HCT116 (cell line): ENCODE measurements around the gene MFRP. TPM values are rescaled to one million over a fixed set of nuclear protein-coding genes. Genes with fewer than 3 reads are reported as not detected.

Source experiments
- ATAC-seq: fragments of 200-7000 bp; cut with Tn5 transposase; 2 replicates; pipeline ENCODE4 v1.9.1; 2020; ENCODE audit warnings: mild to moderate bottlenecking, moderate library complexity
- BruUV-seq: library from RNA; stranded (reverse); fragments of 400-500 nt; replicated peaks from 2 replicates; lab custom pipeline; 2021; lab: Mats Ljungman, UMichigan
- CTCF ChIA-PET: fragments of 300-600 bp; sonication (Branson Sonifier 250); formaldehyde crosslinking; loops from one replicate; lab custom pipeline; 2021; ENCODE audit warnings: antibody characterized with exemption; lab: Charles Lee
- POLR2A ChIA-PET: fragments of 300-600, 350-600 bp; sonication (Branson Sonifier 250); formaldehyde crosslinking; loops from one replicate; lab custom pipeline; 2021; ENCODE audit warnings: antibody characterized with exemption; lab: Charles Lee
- RAD21 ChIA-PET, 2 experiments: fragments of 300-600 bp; sonication (Branson Sonifier 250); formaldehyde crosslinking; loops; one replicate each; lab custom pipeline; 2023; ENCODE audit warnings: low total read pairs in 2 of 2; ENCODE audit not compliant: uncharacterized antibody in 2 of 2, unreplicated experiment in 2 of 2, low non-redundant PET in 1 of 2; lab: Charles Lee
- DNase-seq: peaks from one replicate; pipeline ENCODE4 v3.0.0-alpha.2; 2010; ENCODE audit warnings: low read depth, low spot score
- H2AFZ ChIP-seq: fragments of 200-600 bp; shearing (Covaris generic), sonication (generic); 2 replicates; pipeline ENCODE4 v1.6.1; 2017; ENCODE audit warnings: low read depth, mixed run types, mixed read lengths, antibody characterized with exemption, low read length; ENCODE audit not compliant: poor library complexity, severe bottlenecking
- H3K27ac ChIP-seq: 2 replicates; pipeline ENCODE4 v1.5.1; 2012; ENCODE audit warnings: low read depth, low read length
- H3K27me3 ChIP-seq: fragments of 200-600 bp; sonication (generic); 2 replicates; pipeline ENCODE4 v1.6.1; 2016; ENCODE audit warnings: mixed run types, low read length, mixed read lengths; ENCODE audit not compliant: insufficient read depth
- H3K36me3 ChIP-seq, 2 experiments: fragments of 200-500 bp in 1 of 2; fragments of 200-600 bp in 1 of 2; sonication (Bioruptor generic) in 1 of 2; sonication (generic) in 1 of 2; 2 replicates each; pipeline versions ENCODE4 v1.5.1 to v1.6.1; 2014 to 2016; ENCODE audit warnings: low read length in 2 of 2, inconsistent platforms in 1 of 2, mixed read lengths in 1 of 2, mixed run types in 1 of 2; ENCODE audit not compliant: insufficient read depth in 2 of 2, control insufficient read depth in 1 of 2
- H3K4me1 ChIP-seq, 2 experiments: fragments of 200-600 bp in 1 of 2; sonication (generic) in 1 of 2; 2 replicates each; pipeline versions ENCODE4 v1.5.1 to v1.6.1; 2012 to 2017; ENCODE audit warnings: low read length in 2 of 2, inconsistent platforms in 1 of 2, mild to moderate bottlenecking in 1 of 2, mixed read lengths in 1 of 2, mixed run types in 1 of 2, moderate library complexity in 1 of 2; ENCODE audit not compliant: insufficient read depth in 2 of 2, control insufficient read depth in 1 of 2
- H3K4me2 ChIP-seq: fragments of 200-600 bp; sonication (generic); 2 replicates; pipeline ENCODE4 v1.6.1; 2017; ENCODE audit warnings: mixed run types, low read length, mixed read lengths
- H3K4me3 ChIP-seq, 2 experiments: fragments of 200-600 bp in 1 of 2; sonication (generic) in 1 of 2; replicated peaks in 1 of 2; 2 replicates each; pipeline ENCODE4 v1.5.1; 2011 to 2016; ENCODE audit warnings: low read length in 2 of 2, control low read depth in 1 of 2, low read depth in 1 of 2, mild to moderate bottlenecking in 1 of 2, mixed read lengths in 1 of 2, mixed run types in 1 of 2
- H3K79me2 ChIP-seq: fragments of 200-600 bp; sonication (generic); 2 replicates; pipeline ENCODE4 v1.6.1; 2017; ENCODE audit warnings: mild to moderate bottlenecking, mixed run types, low read length, moderate library complexity, mixed read lengths; ENCODE audit not compliant: insufficient read depth
- H3K9ac ChIP-seq: fragments of 200-600 bp; sonication (generic); 2 replicates; pipeline ENCODE4 v1.6.1; 2016; ENCODE audit warnings: low read length, mixed read lengths
- H3K9me2 ChIP-seq: fragments of 200-600 bp; sonication (generic), shearing (Covaris generic); 2 replicates; pipeline ENCODE4 v1.6.1; 2017; ENCODE audit warnings: mixed run types, mild to moderate bottlenecking, moderate library complexity; ENCODE audit not compliant: insufficient read depth
- H3K9me3 ChIP-seq, 2 experiments: fragments of 200-500 bp in 1 of 2; fragments of 200-600 bp in 1 of 2; sonication (Bioruptor generic) in 1 of 2; sonication (generic) in 1 of 2; 2 replicates each; pipeline ENCODE4 v1.6.1; 2014 to 2017; ENCODE audit warnings: low read length in 2 of 2, mixed read lengths in 2 of 2, inconsistent platforms in 1 of 2, low read depth in 1 of 2, mild to moderate bottlenecking in 1 of 2, mixed run types in 1 of 2, moderate library complexity in 1 of 2; ENCODE audit not compliant: control insufficient read depth in 1 of 2, insufficient read depth in 1 of 2
- H4K20me1 ChIP-seq: fragments of 200-600 bp; sonication (generic), shearing (Covaris generic); 2 replicates; pipeline ENCODE4 v1.6.1; 2017; ENCODE audit warnings: mixed run types, mild to moderate bottlenecking, moderate library complexity; ENCODE audit not compliant: insufficient read depth
- CBX3 ChIP-seq: IDR thresholded peaks from 2 replicates; pipeline ENCODE4 v1.6.1; 2012; ENCODE audit warnings: low read depth
- CEBPB ChIP-seq: IDR thresholded peaks from 2 replicates; pipeline ENCODE4 v1.6.1; 2012; ENCODE audit warnings: low read depth
- EGR1 ChIP-seq: IDR thresholded peaks from 2 replicates; pipeline ENCODE4 v1.6.1; 2012; ENCODE audit warnings: low read depth
- EZH2 ChIP-seq: fragments of 200-600 bp; sonication (generic); IDR thresholded peaks from 2 replicates; pipeline ENCODE4 v1.6.1; 2017; ENCODE audit warnings: antibody characterized with exemption, mixed run types
- EZH2phosphoT487 ChIP-seq: fragments of 200-600 bp; IDR thresholded peaks from 2 replicates; pipeline ENCODE4 v1.6.1; 2018; ENCODE audit warnings: antibody characterized with exemption, borderline replicate concordance
- JUND ChIP-seq: IDR thresholded peaks from 2 replicates; pipeline ENCODE4 v1.6.1; 2012
- POLR2A ChIP-seq: IDR thresholded peaks from 2 replicates; pipeline ENCODE4 v1.7.0; 2011; ENCODE audit warnings: borderline replicate concordance; ENCODE audit not compliant: insufficient read depth, insufficient read length; ENCODE audit errors: extremely low read depth
- POLR2AphosphoS5 ChIP-seq: IDR thresholded peaks from 2 replicates; pipeline ENCODE4 v1.6.1; 2011; ENCODE audit warnings: mild to moderate bottlenecking, low read depth, low read length, moderate library complexity
- TCF7L2 ChIP-seq: IDR thresholded peaks from 2 replicates; pipeline ENCODE4 v1.7.0; 2011; ENCODE audit warnings: borderline replicate concordance, inconsistent platforms; ENCODE audit not compliant: insufficient read depth, insufficient read length; ENCODE audit errors: extremely low read depth
- ZBTB33 ChIP-seq: IDR thresholded peaks from 2 replicates; pipeline ENCODE4 v1.6.1; 2011; ENCODE audit warnings: mild to moderate bottlenecking, low read length, moderate library complexity; ENCODE audit not compliant: insufficient replicate concordance; ENCODE audit errors: extremely low read depth
- intact Hi-C: fragments of 100-400 bp; cut with micrococcal nuclease; formaldehyde crosslinking; loops from 2 replicates; pipeline ENCODE4 v1.10.0; 2022
- total RNA-seq: library from RNA; stranded (reverse); gene quantifications from one replicate; pipeline ENCODE4 v1.2.1, GENCODE V29; 2021; ENCODE audit not compliant: unreplicated experiment
- TF ChIP-seq, protein P1 (sequence below): IDR thresholded peaks from 2 replicates; pipeline ENCODE4 v1.6.1; 2012; ENCODE audit warnings: low read depth

Gene MFRP
- total RNA-seq, 1 experiment from 2014 or later = not detected

DNA sequence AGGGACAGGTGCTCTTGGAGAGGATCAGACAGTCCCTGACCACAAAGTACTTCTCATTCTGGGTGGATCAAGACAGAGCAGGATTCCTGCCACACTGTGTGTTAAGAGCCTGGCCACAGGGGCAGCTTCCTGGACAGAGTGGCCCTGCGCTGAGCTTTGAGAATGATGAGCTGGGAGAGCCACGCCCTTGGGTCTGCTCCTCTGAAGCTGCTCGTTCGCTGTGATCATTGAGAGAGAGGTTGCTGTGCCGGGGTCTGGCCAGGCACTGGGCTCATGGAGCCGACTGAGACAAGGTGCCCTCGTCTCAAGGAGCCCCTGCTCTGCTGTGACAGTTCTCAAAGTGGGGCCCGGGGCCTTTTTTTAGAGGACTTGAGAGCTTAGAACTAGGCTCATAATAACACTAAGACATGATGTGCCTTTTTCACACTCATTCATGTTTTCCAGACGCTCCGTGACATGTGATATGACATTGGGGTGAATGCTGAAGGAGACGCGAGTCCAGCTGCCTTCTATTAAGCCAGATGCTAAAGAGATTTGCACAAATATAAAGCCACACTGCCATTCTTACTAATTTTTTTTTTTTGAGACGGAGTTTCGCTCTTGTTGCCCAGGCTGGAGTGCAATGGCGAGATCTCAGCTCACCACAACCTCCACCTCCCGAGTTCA, 1.6 kb upstream of the MFRP start (continued):
- TF ChIP-seq POLR2A (no peak), CBX3 (no peak), EZH2 (no peak), ZBTB33 (no peak), CEBPB (no peak), EGR1 (no peak), POLR2AphosphoS5 (no peak)

DNA sequence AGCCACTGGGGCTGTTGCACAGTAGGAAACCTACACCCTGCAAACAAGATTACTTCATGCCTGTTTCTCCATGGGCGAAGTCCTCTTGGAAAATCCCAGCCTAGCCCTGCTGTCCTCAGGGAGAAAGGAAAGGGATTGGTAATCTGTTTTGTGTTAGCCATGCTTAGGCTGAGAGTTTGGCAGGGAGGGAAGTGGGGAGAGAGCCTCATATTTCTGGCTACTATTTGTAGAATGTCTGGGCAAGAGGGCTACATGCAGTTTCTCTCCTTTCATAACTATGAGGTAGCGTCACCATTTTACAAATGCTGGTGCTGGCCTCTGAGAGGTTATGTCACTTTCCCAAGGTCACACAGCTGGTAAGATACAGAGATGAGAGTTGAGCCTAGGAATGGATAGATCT, 737 bp upstream of the MFRP start:
- H3K9me2 ChIP-seq = no peaks in the 10 kb centered on the region
- ChIA-PET RAD21 (no interaction called here), POLR2A (no interaction called here)
- no peaks in the 10 kb centered on the region for H3K9me3 ChIP-seq
- H3K27me3 ChIP-seq = no peaks in the 10 kb centered on the region
- no peaks in the 10 kb centered on the region for H3K79me2 ChIP-seq
- no peaks in the 10 kb centered on the region for H3K36me3 ChIP-seq
- no peaks in the 10 kb centered on the region for H3K4me1 ChIP-seq
- no peak for TF ChIP-seq CEBPB
- TF ChIP-seq, protein P1, sequence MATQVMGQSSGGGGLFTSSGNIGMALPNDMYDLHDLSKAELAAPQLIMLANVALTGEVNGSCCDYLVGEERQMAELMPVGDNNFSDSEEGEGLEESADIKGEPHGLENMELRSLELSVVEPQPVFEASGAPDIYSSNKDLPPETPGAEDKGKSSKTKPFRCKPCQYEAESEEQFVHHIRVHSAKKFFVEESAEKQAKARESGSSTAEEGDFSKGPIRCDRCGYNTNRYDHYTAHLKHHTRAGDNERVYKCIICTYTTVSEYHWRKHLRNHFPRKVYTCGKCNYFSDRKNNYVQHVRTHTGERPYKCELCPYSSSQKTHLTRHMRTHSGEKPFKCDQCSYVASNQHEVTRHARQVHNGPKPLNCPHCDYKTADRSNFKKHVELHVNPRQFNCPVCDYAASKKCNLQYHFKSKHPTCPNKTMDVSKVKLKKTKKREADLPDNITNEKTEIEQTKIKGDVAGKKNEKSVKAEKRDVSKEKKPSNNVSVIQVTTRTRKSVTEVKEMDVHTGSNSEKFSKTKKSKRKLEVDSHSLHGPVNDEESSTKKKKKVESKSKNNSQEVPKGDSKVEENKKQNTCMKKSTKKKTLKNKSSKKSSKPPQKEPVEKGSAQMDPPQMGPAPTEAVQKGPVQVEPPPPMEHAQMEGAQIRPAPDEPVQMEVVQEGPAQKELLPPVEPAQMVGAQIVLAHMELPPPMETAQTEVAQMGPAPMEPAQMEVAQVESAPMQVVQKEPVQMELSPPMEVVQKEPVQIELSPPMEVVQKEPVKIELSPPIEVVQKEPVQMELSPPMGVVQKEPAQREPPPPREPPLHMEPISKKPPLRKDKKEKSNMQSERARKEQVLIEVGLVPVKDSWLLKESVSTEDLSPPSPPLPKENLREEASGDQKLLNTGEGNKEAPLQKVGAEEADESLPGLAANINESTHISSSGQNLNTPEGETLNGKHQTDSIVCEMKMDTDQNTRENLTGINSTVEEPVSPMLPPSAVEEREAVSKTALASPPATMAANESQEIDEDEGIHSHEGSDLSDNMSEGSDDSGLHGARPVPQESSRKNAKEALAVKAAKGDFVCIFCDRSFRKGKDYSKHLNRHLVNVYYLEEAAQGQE = no peak
- no peak for TF ChIP-seq JUND
- no peak for TF ChIP-seq TCF7L2
- TF ChIP-seq EZH2phosphoT487 = no peak
- TF ChIP-seq EGR1 = no peak
- TF ChIP-seq, all 23 proteins: peak for 0
- ATAC-seq = no peak
- Histone ChIP-seq H3K9ac (no peak overlapping the region), H3K4me2 (no peak overlapping the region), H3K4me3 (no peak overlapping the region), H3K27ac (no peak overlapping the region), H2AFZ (no peak overlapping the region), H4K20me1 (no peaks in the 10 kb centered on the region)
- CTCF ChIA-PET = interaction anchor here (1.2 to 1.7 kb wide), 3 partner anchors 9 kb away, joined by 5 to 8 read pairs (median 7); no protein-coding TSS in a partner anchor
- no peak for DNase-seq
- intact Hi-C loops = no loop called here
- BruUV-seq = no TSS peak
